ENCODE results near the gene PRKCD.

The PRKCD gene

GRCh38 chr3:53126601-53127000 lies 34.4 kb upstream of the PRKCD start:
- TF ChIP-seq, protein P1, sequence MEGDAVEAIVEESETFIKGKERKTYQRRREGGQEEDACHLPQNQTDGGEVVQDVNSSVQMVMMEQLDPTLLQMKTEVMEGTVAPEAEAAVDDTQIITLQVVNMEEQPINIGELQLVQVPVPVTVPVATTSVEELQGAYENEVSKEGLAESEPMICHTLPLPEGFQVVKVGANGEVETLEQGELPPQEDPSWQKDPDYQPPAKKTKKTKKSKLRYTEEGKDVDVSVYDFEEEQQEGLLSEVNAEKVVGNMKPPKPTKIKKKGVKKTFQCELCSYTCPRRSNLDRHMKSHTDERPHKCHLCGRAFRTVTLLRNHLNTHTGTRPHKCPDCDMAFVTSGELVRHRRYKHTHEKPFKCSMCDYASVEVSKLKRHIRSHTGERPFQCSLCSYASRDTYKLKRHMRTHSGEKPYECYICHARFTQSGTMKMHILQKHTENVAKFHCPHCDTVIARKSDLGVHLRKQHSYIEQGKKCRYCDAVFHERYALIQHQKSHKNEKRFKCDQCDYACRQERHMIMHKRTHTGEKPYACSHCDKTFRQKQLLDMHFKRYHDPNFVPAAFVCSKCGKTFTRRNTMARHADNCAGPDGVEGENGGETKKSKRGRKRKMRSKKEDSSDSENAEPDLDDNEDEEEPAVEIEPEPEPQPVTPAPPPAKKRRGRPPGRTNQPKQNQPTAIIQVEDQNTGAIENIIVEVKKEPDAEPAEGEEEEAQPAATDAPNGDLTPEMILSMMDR (IDR thresholded peaks at IDR 0.05; ENCODE audit: low read depth, low read length) = no peak
- Histone ChIP-seq H3K9me3 (ENCODE audit: severe bottlenecking) (no peaks in the 10 kb centered on the region), H3K27ac (no peak overlapping the region), H3K36me3 (peaks cover 21% of the 10 kb centered on the region), H3K27me3 (ENCODE audit: insufficient read depth, low read depth, severe bottlenecking) (no peaks in the 10 kb centered on the region), H3K4me3 (ENCODE audit: low read depth, low read length) (no peak overlapping the region)
- DNase-seq = no peak

DNA sequence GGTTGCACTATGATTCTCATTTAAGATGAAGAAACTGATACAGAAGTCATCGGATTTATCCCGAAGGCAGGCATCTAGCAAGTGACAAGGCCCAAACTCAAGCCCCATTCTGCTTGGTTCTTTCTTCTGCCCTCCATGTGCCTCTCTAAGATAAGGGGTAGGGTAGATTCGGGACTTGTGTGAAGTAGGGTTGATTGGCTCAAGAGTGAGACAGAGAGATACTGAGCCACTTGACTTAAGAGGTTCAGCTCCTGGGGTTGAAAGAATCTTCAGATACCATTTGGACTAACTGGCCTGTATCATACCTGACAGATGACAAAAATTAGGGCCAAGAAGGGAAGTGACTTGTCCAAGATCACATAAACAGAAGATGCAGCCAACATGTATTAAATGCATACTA lies 31.7 kb upstream of the PRKCD start:
- H3K36me3 ChIP-seq = no peaks in the 10 kb centered on the region; the same call in 1 of the 2 replicates
- no peaks in the 10 kb centered on the region for H3K9me3 ChIP-seq (ENCODE audit: severe bottlenecking)
- no peaks in the 10 kb centered on the region for H3K27me3 ChIP-seq (ENCODE audit: insufficient read depth, low read depth, severe bottlenecking)
- peak overlapping the region; percentile 84 for H3K4me3 ChIP-seq (ENCODE audit: low read depth, low read length)
- H3K27ac ChIP-seq = no peak overlapping the region; the same call in 1 of the 2 replicates
- TF ChIP-seq, protein P1 (IDR thresholded peaks at IDR 0.05; ENCODE audit: low read depth, low read length) = no peak
- DNase-seq = no peak

DNA sequence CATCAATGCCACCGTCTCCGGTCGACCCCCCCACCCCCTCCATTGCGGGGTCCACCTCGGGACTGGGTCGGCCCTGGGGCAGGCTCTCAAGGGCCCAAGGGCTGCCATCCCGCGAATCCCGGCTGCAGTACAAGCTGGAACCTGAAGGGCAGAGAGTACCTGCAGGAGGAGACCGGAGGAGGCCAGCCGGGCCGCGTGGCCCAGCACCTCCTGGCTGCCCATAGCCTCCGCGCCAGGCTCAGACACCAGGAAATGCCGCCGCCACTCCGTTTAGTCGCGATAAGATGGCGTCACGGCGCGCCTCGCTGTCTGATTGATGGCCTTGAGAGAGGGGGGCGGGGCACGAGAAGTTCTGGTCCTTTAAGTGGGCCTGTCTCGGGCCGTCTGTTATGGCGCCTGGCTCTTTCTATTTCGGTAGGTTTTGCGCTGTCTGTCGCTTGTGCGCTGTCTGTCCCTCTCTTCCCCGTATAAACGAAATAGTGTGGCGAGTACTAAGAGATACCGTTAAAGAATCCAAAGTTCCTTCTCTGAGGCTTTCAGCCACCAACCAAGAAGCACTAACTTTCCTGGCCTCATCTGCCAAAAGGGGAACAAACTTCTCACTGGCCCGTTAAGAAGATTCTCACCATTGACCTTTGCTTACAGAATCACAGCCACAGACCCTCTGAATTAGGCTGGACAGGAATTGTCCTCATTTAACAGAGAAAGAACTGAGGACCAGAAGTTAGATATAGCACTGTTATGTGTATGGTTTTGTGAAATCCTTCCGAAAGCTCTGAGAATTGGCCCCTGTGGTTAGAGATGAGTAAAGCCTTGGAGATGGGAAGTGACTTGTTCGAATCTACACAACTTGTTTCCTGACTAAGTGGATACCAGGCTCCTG lies 30.6 kb upstream of the PRKCD start, which contains the start of gene RFT1:
RFT1 (minus strand) TSS at position 257 of the 883 bp plus-strand sequence; CDS start at position 222, 35 bp downstream.
- peak; percentile 96 for DNase-seq
- Histone ChIP-seq H3K27me3 (ENCODE audit: insufficient read depth, low read depth, severe bottlenecking) (no peaks in the 10 kb centered on the region), H3K27ac (peak within 1 kb of the TSS; percentile 77), H3K4me3 (ENCODE audit: low read depth, low read length) (peak within 1 kb of the TSS; percentile 84), H3K36me3 (no peaks in the 10 kb centered on the region; the same call in 1 of the 2 replicates), H3K9me3 (ENCODE audit: severe bottlenecking) (no peaks in the 10 kb centered on the region)
- TF ChIP-seq, protein P1 (IDR thresholded peaks at IDR 0.05; ENCODE audit: low read depth, low read length) = peak; percentile 15; the same call in 1 of the 2 replicates

DNA sequence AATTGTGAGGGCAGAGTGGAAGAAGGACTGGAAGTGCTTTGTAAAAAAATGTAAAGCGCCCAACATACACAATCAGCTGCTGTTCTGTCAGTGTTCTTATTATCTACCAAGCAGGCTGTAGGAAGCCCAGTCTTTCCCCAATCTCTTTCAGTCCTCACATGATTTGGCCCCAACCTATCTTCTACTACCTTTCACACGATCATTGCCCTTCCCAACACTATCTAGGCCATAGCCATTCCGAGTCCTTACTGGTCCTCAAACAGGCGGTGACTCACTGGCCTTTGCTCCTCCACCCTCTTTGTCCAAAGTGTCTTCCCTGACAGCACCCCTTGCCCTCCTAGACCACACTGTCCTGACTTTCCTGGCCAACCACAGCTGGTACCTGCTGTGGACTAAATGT lies 29.9 kb upstream of the PRKCD start:
- H3K27ac ChIP-seq = peak overlapping the region; percentile 77; the same call in 1 of the 2 replicates
- H3K9me3 ChIP-seq (ENCODE audit: severe bottlenecking) = no peaks in the 10 kb centered on the region
- DNase-seq = no peak
- H3K27me3 ChIP-seq (ENCODE audit: insufficient read depth, low read depth, severe bottlenecking) = no peaks in the 10 kb centered on the region
- H3K36me3 ChIP-seq = no peaks in the 10 kb centered on the region
- H3K4me3 ChIP-seq (ENCODE audit: low read depth, low read length) = peak overlapping the region; percentile 84; the same call in 1 of the 2 replicates
- TF ChIP-seq, protein P1 (IDR thresholded peaks at IDR 0.05; ENCODE audit: low read depth, low read length) = no peak

DNA sequence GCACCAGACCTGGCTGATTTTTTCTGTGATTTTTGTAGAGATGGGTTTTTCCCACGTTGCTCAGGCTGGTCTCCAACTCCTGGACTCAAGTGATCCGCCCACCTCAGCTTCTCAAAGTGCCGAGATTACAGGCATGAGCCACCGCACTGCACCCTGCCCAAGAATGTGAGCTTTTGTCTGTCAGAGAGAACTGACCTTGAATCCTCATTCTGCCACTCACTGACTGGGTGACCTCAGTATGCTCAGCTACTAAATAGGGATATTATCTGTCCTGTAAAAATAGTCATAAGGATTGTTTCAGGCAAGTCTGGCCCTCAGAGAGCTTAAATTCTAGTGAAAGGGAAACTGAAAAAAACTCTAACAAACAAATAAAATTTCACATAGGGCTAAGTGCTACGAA lies 28.7 kb upstream of the PRKCD start:
- TF ChIP-seq, protein P1 (IDR thresholded peaks at IDR 0.05; ENCODE audit: low read depth, low read length) = no peak
- H3K36me3 ChIP-seq = no peaks in the 10 kb centered on the region
- no peak overlapping the region for H3K4me3 ChIP-seq (ENCODE audit: low read depth, low read length)
- no peak overlapping the region for H3K27ac ChIP-seq
- no peaks in the 10 kb centered on the region for H3K27me3 ChIP-seq (ENCODE audit: insufficient read depth, low read depth, severe bottlenecking)
- no peaks in the 10 kb centered on the region for H3K9me3 ChIP-seq (ENCODE audit: severe bottlenecking)
- DNase-seq = no peak
